PC-3 (cell line): Measurements from ENCODE around the gene LIME1. TPM values are rescaled to one million over a fixed set of nuclear protein-coding genes. Genes with fewer than 3 reads are reported as not detected.

Experiments
- ATAC-seq: fragments of 200-7000 bp; cut with Tn5 transposase; 2 replicates; pipeline ENCODE4 v1.9.1; 2020; ENCODE audit warnings: mild to moderate bottlenecking, moderate library complexity
- BruUV-seq: library from RNA; stranded (reverse); fragments of 400-500 nt; replicated peaks from 2 replicates; lab custom pipeline; 2021; lab: Mats Ljungman, UMichigan
- CTCF ChIA-PET: fragments of 300-600 bp; sonication (Branson Sonifier 250); formaldehyde crosslinking; loops from one replicate; lab custom pipeline; 2022; ENCODE audit warnings: antibody characterized with exemption; lab: Charles Lee
- POLR2A ChIA-PET: fragments of 300-600 bp; sonication (Branson Sonifier 250); formaldehyde crosslinking; loops from one replicate; lab custom pipeline; 2022; ENCODE audit warnings: antibody characterized with exemption; ENCODE audit not compliant: unreplicated experiment; lab: Charles Lee
- DNase-seq: peaks from one replicate; pipeline ENCODE4 v3.0.0-alpha.2; 2015
- H2AFZ ChIP-seq: fragments of 300-600 bp; sonication (generic); 2 replicates; pipeline ENCODE4 v1.6.0; 2016; ENCODE audit warnings: antibody characterized with exemption, low read length
- H3F3A ChIP-seq: fragments of 300-600 bp; sonication (generic); one replicate; pipeline ENCODE4 v1.6.0; 2017; ENCODE audit warnings: antibody characterized with exemption, low read length, control low read depth, mild to moderate bottlenecking; ENCODE audit not compliant: unreplicated experiment
- H3K27ac ChIP-seq: fragments of 300-600 bp; sonication (generic); 2 replicates; pipeline ENCODE4 v1.5.1; 2016; ENCODE audit warnings: mild to moderate bottlenecking, low read length
- H3K27me3 ChIP-seq: fragments of 300-600 bp; sonication (generic); 2 replicates; pipeline ENCODE4 v1.6.1; 2016; ENCODE audit warnings: low read length, mixed read lengths
- H3K36me3 ChIP-seq: fragments of 300-600 bp; sonication (generic); 2 replicates; pipeline ENCODE4 v1.6.1; 2016; ENCODE audit warnings: low read depth, mixed run types, low read length, mixed read lengths
- H3K4me1 ChIP-seq: fragments of 300-600 bp; sonication (generic); 2 replicates; pipeline ENCODE4 v1.5.1; 2016; ENCODE audit warnings: low read length; ENCODE audit not compliant: insufficient read depth
- H3K4me2 ChIP-seq: fragments of 300-600 bp; sonication (generic); 2 replicates; pipeline ENCODE4 v1.6.0; 2016; ENCODE audit warnings: low read length
- H3K4me3 ChIP-seq: fragments of 300-600 bp; sonication (generic); 2 replicates; pipeline ENCODE4 v1.5.1; 2016; ENCODE audit warnings: mild to moderate bottlenecking, low read length, mixed read lengths
- H3K79me2 ChIP-seq: fragments of 300-600 bp; sonication (generic); 2 replicates; pipeline ENCODE4 v1.6.1; 2017; ENCODE audit warnings: low read length, mixed read lengths
- H3K9ac ChIP-seq: fragments of 300-600 bp; sonication (generic); 2 replicates; pipeline ENCODE4 v1.6.0; 2016; ENCODE audit warnings: mild to moderate bottlenecking, low read length
- H3K9me2 ChIP-seq: fragments of 300-600 bp; sonication (generic); replicated peaks from 2 replicates; pipeline ENCODE4 v1.6.1; 2016; ENCODE audit warnings: mixed run types, low read length, mixed read lengths
- H3K9me3 ChIP-seq: fragments of 300-600 bp; sonication (generic); 2 replicates; pipeline ENCODE4 v1.6.1; 2016; ENCODE audit warnings: low read length, mixed read lengths
- H4K20me1 ChIP-seq: fragments of 300-600 bp; sonication (generic); 2 replicates; pipeline ENCODE4 v1.6.1; 2016; ENCODE audit warnings: low read length, mixed read lengths
- CTCF ChIP-seq: fragments of 300-600 bp; sonication (generic); conservative IDR thresholded peaks from 2 replicates; pipeline ENCODE4 v1.5.1; 2017; ENCODE audit warnings: antibody characterized with exemption, low read depth, mild to moderate bottlenecking, low read length
- EZH2 ChIP-seq: fragments of 300-600 bp; sonication (generic); IDR thresholded peaks from one replicate; pipeline ENCODE4 v1.6.1; 2017; ENCODE audit warnings: antibody characterized with exemption, mild to moderate bottlenecking, low read length; ENCODE audit not compliant: unreplicated experiment
- EZH2phosphoT487 ChIP-seq: fragments of 300-600 bp; sonication (generic); IDR thresholded peaks from 2 replicates; pipeline ENCODE4 v1.6.1; 2018; ENCODE audit warnings: mild to moderate bottlenecking, antibody characterized with exemption, low read length, borderline replicate concordance
- intact Hi-C: fragments of 100-400 bp; cut with micrococcal nuclease; formaldehyde crosslinking; loops from 2 replicates; pipeline ENCODE4 v1.9.0; 2023
- total RNA-seq: library from RNA; depleted of rRNA; stranded (reverse); fragments of >200 nt; gene quantifications from 2 replicates; pipeline ENCODE4 v1.2.3, GENCODE V29; 2014

The LIME1 gene
- total RNA-seq, 1 experiment from 2014 or later: 17.3 TPM

GRCh38 chr20:63702751-63703470 is 33.6 kb upstream of the LIME1 start:
- H3K36me3 ChIP-seq: peaks cover 28% of the 10 kb centered on the region
- DNase-seq (no peak), ATAC-seq (no peak)
- BruUV-seq: no TSS peak
- intact Hi-C loops: no loop called here
- no peaks in the 10 kb centered on the region for H4K20me1 ChIP-seq
- no peak overlapping the region for H3K9ac ChIP-seq
- no peak overlapping the region for H3K27ac ChIP-seq
- H3K79me2 ChIP-seq: peaks cover 36% of the 10 kb centered on the region
- no peaks in the 10 kb centered on the region for H3K9me3 ChIP-seq
- peaks cover 30% of the 10 kb centered on the region for H3K4me1 ChIP-seq
- no peaks in the 10 kb centered on the region for H3K9me2 ChIP-seq
- no peaks in the 10 kb centered on the region for H3K27me3 ChIP-seq
- POLR2A ChIA-PET: no interaction called here
- TF ChIP-seq EZH2: no peak
- TF ChIP-seq EZH2phosphoT487: no peak
- TF ChIP-seq CTCF: no peak
- no peak overlapping the region for H3K4me2 ChIP-seq
- no peaks in the 10 kb centered on the region for H3F3A ChIP-seq
- no peak overlapping the region for H3K4me3 ChIP-seq
- CTCF ChIA-PET: interaction anchor here (0.5 kb wide), 1 partner anchor 88 kb away, joined by 5 read pairs; no protein-coding TSS in a partner anchor
- H2AFZ ChIP-seq: no peak overlapping the region

- CTCF ChIA-PET: no interaction called here
- no peak overlapping the region for H3K27ac ChIP-seq
- H3K9ac ChIP-seq: no peak overlapping the region
- H3K79me2 ChIP-seq: peaks cover 40% of the 10 kb centered on the region
- DNase-seq: no peak
- no peaks in the 10 kb centered on the region for H3F3A ChIP-seq
- H3K4me2 ChIP-seq: no peak overlapping the region
- H3K36me3 ChIP-seq: peaks cover 28% of the 10 kb centered on the region
- no peaks in the 10 kb centered on the region for H4K20me1 ChIP-seq
- H3K4me1 ChIP-seq: peaks cover 24% of the 10 kb centered on the region
- no peak overlapping the region for H2AFZ ChIP-seq
- H3K9me3 ChIP-seq: no peaks in the 10 kb centered on the region
- no peaks in the 10 kb centered on the region for H3K9me2 ChIP-seq
- POLR2A ChIA-PET: no interaction called here
- TF ChIP-seq EZH2phosphoT487 (no peak), CTCF (no peak), EZH2 (no peak)
- intact Hi-C loops: no loop called here
- no peak overlapping the region for H3K4me3 ChIP-seq
- no peaks in the 10 kb centered on the region for H3K27me3 ChIP-seq
- no peak for ATAC-seq
- BruUV-seq: no TSS peak
Measured at GRCh38 chr20:63703471-63703975, 32.9 kb upstream of the LIME1 start.
